GM23338 (cell line): ENCODE results near the gene DCAKD. TPM values are rescaled to one million over a fixed set of nuclear protein-coding genes. Genes with fewer than 3 reads are reported as not detected.

Experiments
- ATAC-seq: fragments of 200-7000 bp; cut with Tn5 transposase; 3 replicates; pipeline ENCODE4 v1.9.1; 2020
- DNase-seq: peaks from one replicate; pipeline ENCODE4 v3.0.0-alpha.2; 2015; ENCODE audit warnings: low spot score
- H2AFZ ChIP-seq: fragments of 200-600 bp; sonication (generic); 2 replicates; pipeline ENCODE4 v1.8.0; 2016; ENCODE audit warnings: antibody characterized with exemption, mild to moderate bottlenecking, moderate library complexity
- H3F3A ChIP-seq: fragments of 200-600 bp; sonication (generic); replicated peaks from 2 replicates; pipeline ENCODE4 v1.8.0; 2017; ENCODE audit warnings: antibody characterized with exemption, mixed run types, low read depth
- H3K27ac ChIP-seq: fragments of 200-600 bp; sonication (generic); 2 replicates; pipeline ENCODE4 v1.6.1; 2016; ENCODE audit warnings: low read depth
- H3K27me3 ChIP-seq: fragments of 200-600 bp; sonication (generic); 2 replicates; pipeline ENCODE4 v1.8.0; 2016; ENCODE audit warnings: mild to moderate bottlenecking, mixed run types, moderate library complexity; ENCODE audit not compliant: insufficient read depth
- H3K36me3 ChIP-seq: fragments of 200-600 bp; sonication (generic); 2 replicates; pipeline ENCODE4 v1.8.0; 2016; ENCODE audit warnings: mild to moderate bottlenecking; ENCODE audit not compliant: insufficient read depth
- H3K4me1 ChIP-seq: fragments of 200-600 bp; sonication (generic); 2 replicates; pipeline ENCODE4 v1.8.0; 2016; ENCODE audit warnings: mild to moderate bottlenecking, moderate library complexity; ENCODE audit not compliant: insufficient read depth
- H3K4me2 ChIP-seq: fragments of 200-600 bp; sonication (generic); 2 replicates; pipeline ENCODE4 v1.7.1; 2017; ENCODE audit warnings: mixed run types
- H3K4me3 ChIP-seq: fragments of 200-600 bp; sonication (generic); 2 replicates; pipeline ENCODE4 v1.6.1; 2016; ENCODE audit warnings: mixed run types
- H3K79me2 ChIP-seq: fragments of 200-600 bp; sonication (generic); replicated peaks from 2 replicates; pipeline ENCODE4 v1.8.0; 2017; ENCODE audit warnings: mild to moderate bottlenecking; ENCODE audit not compliant: insufficient read depth
- H3K9me2 ChIP-seq: fragments of 200-600 bp; sonication (generic); 2 replicates; pipeline ENCODE4 v1.8.0; 2017; ENCODE audit not compliant: insufficient read depth
- H4K20me1 ChIP-seq: fragments of 200-600 bp; sonication (generic); replicated peaks from 2 replicates; pipeline ENCODE4 v1.8.0; 2017; ENCODE audit warnings: mild to moderate bottlenecking; ENCODE audit not compliant: insufficient read depth
- H3K27ac Mint-ChIP-seq: 2 replicates; pipeline ENCODE4 v1.8.0; 2020; ENCODE audit warnings: inconsistent platforms, mild to moderate bottlenecking, moderate library complexity, mixed read lengths
- H3K27me3 Mint-ChIP-seq: 3 replicates; pipeline ENCODE4 v1.8.0; 2022; ENCODE audit warnings: low read depth, mild to moderate bottlenecking, moderate library complexity, mixed read lengths, inconsistent platforms; ENCODE audit not compliant: insufficient read depth, poor library complexity
- H3K36me3 Mint-ChIP-seq: 3 replicates; pipeline ENCODE4 v1.8.0; 2021; ENCODE audit warnings: low read depth, mild to moderate bottlenecking, inconsistent platforms, moderate library complexity, mixed read lengths
- H3K4me1 Mint-ChIP-seq: 3 replicates; pipeline ENCODE4 v1.8.0; 2020; ENCODE audit warnings: mild to moderate bottlenecking, inconsistent platforms, mixed read lengths
- H3K4me3 Mint-ChIP-seq: 3 replicates; pipeline ENCODE4 v1.8.0; 2021; ENCODE audit warnings: moderate library complexity, mild to moderate bottlenecking, inconsistent platforms, mixed read lengths
- H3K9me3 Mint-ChIP-seq: 3 replicates; pipeline ENCODE4 v1.8.0; 2020; ENCODE audit warnings: moderate library complexity, mild to moderate bottlenecking, inconsistent platforms, mixed read lengths
- CREB1 ChIP-seq: fragments of 250-450 bp; sonication (Bioruptor Pico); IDR thresholded peaks from 2 replicates; pipeline ENCODE4 v1.5.0; 2020; ENCODE audit warnings: low read depth, mild to moderate bottlenecking, moderate library complexity
- ETS1 ChIP-seq: IDR thresholded peaks from 2 replicates; pipeline ENCODE4 v1.6.1; 2016; ENCODE audit warnings: antibody characterized with exemption
- EZH2 ChIP-seq: fragments of 200-600 bp; sonication (generic); IDR thresholded peaks from one replicate; pipeline ENCODE4 v1.8.0; 2017; ENCODE audit warnings: antibody characterized with exemption, mild to moderate bottlenecking, low read depth; ENCODE audit not compliant: unreplicated experiment
- EZH2phosphoT487 ChIP-seq: fragments of 200-600 bp; sonication (generic); IDR thresholded peaks from one replicate; pipeline ENCODE4 v1.8.1; 2018; ENCODE audit warnings: antibody characterized with exemption; ENCODE audit not compliant: unreplicated experiment
- JUNB ChIP-seq: IDR thresholded peaks from one replicate; pipeline ENCODE4 v1.6.1; 2016; ENCODE audit warnings: antibody characterized with exemption; ENCODE audit not compliant: unreplicated experiment
- NANOG ChIP-seq: IDR thresholded peaks from 2 replicates; pipeline ENCODE4 v1.6.1; 2016; ENCODE audit warnings: antibody characterized with exemption, borderline replicate concordance
- POLR2AphosphoS5 ChIP-seq: IDR thresholded peaks from 2 replicates; pipeline ENCODE4 v1.6.1; 2016; ENCODE audit warnings: antibody characterized with exemption, low read depth
- REST ChIP-seq: IDR thresholded peaks from one replicate; pipeline ENCODE4 v1.6.1; 2018; ENCODE audit warnings: antibody characterized with exemption; ENCODE audit not compliant: unreplicated experiment
- long read RNA-seq: library from polyadenylated mRNA; unstranded; transcript quantifications from one replicate; pipeline ENCODE4 v2.0.0, GENCODE V29; 2020; ENCODE audit not compliant: unreplicated experiment
- polyA plus RNA-seq: library from polyadenylated mRNA; unstranded; fragments of >200 nt; fragmentation: Nextera tagmentation; extraction: Ambion mirVana; gene quantifications from 2 replicates; pipeline ENCODE4 v1.2.1, GENCODE V29; 2016
- total RNA-seq: library from RNA; depleted of rRNA; stranded (reverse); fragments of >200 nt; shearing (Covaris generic); gene quantifications from 2 replicates; pipeline ENCODE4 v1.2.3, GENCODE V29; 2014; rRNA removed

DCAKD gene
- total RNA-seq (51.3 and 57.2 TPM in 2 replicates), polyA plus RNA-seq (23.7 and 28.7 TPM in 2 replicates)
- long read RNA-seq, transcript DCAKD-205 (5 exons, 990 nt), result major isoform, 8 of 15 reads
- long read RNA-seq, partial matches to known transcripts, result 1 of 15 reads
- long read RNA-seq, other reads (novel, unspliced or antisense), result 1 of 15 reads

GRCh38 chr17:45051060-45051719, at the start of gene DCAKD:
Gene DCAKD (minus strand): TSS chr17:45051632. CDS start chr17:45034885, 16,747 bp downstream.
- H3K36me3 ChIP-seq, result no peaks in the 10 kb centered on the region
- DNase-seq (peak; percentile 97), ATAC-seq (peak; percentile 96)
- H3K79me2 ChIP-seq, result peaks cover 33% of the 10 kb centered on the region
- Mint-ChIP-seq H3K4me1 (peaks cover 16% of the 10 kb centered on the region; the same call in 2 of the 3 replicates), H3K36me3 (peaks cover 6% of the 10 kb centered on the region; the same call in 1 of the 3 replicates), H3K27ac (peak within 1 kb of the TSS; percentile 94), H3K9me3 (no peaks in the 10 kb centered on the region), H3K4me3 (peak within 1 kb of the TSS; percentile 83), H3K27me3 (peaks cover 21% of the 10 kb centered on the region)
- peaks cover 18% of the 10 kb centered on the region for H3F3A ChIP-seq
- no peaks in the 10 kb centered on the region for H3K9me2 ChIP-seq
- peak within 1 kb of the TSS; percentile 98 for H3K27ac ChIP-seq
- H4K20me1 ChIP-seq, result no peaks in the 10 kb centered on the region; the same call in 1 of the 2 replicates
- peak within 1 kb of the TSS; percentile 92 for H3K4me3 ChIP-seq
- peaks cover 14% of the 10 kb centered on the region; the same call in 1 of the 2 replicates for H3K4me1 ChIP-seq
- peak within 1 kb of the TSS; percentile 95 for H2AFZ ChIP-seq
- peak within 1 kb of the TSS; percentile 94 for H3K4me2 ChIP-seq
- no peak for TF ChIP-seq NANOG
- TF ChIP-seq ETS1, result peak; percentile 43; the same call in 1 of the 2 replicates
- peak; percentile 68; the same call in 1 of the 2 replicates for TF ChIP-seq POLR2AphosphoS5
- H3K27me3 ChIP-seq, result no peaks in the 10 kb centered on the region

GRCh38 chr17:45098869-45099616, 47.6 kb upstream of the DCAKD start:
- no peaks in the 10 kb centered on the region for H3K9me2 ChIP-seq
- peaks cover 6% of the 10 kb centered on the region for H3K4me1 Mint-ChIP-seq
- peaks cover 24% of the 10 kb centered on the region for H3F3A ChIP-seq
- no peaks in the 10 kb centered on the region for H3K27me3 ChIP-seq
- no peak overlapping the region; the same call in 2 of the 3 replicates for H3K4me3 Mint-ChIP-seq
- peak overlapping the region; percentile 32; the same call in 1 of the 2 replicates for H3K27ac ChIP-seq
- peaks cover 60% of the 10 kb centered on the region for H3K36me3 ChIP-seq
- H3K4me1 ChIP-seq, result no peaks in the 10 kb centered on the region
- H3K79me2 ChIP-seq, result no peaks in the 10 kb centered on the region
- H2AFZ ChIP-seq, result no peak overlapping the region
- H3K27ac Mint-ChIP-seq, result peak overlapping the region; percentile 73; the same call in 1 of the 2 replicates
- H3K4me2 ChIP-seq, result no peak overlapping the region
- peaks cover 13% of the 10 kb centered on the region for H3K27me3 Mint-ChIP-seq
- H3K36me3 Mint-ChIP-seq, result peaks cover 81% of the 10 kb centered on the region
- no peak overlapping the region for H3K4me3 ChIP-seq
- peaks cover 28% of the 10 kb centered on the region for H4K20me1 ChIP-seq
- ATAC-seq (peak; percentile 98), DNase-seq (peak; percentile 95)
- no peaks in the 10 kb centered on the region; the same call in 2 of the 3 replicates for H3K9me3 Mint-ChIP-seq
- TF ChIP-seq JUNB (peak; percentile 76), EZH2 (no peak), CREB1 (CRISPR knock-in tag) (no peak), EZH2phosphoT487 (no peak), POLR2AphosphoS5 (no peak), REST (no peak)
